H1 (cell line): ENCODE data around the gene NHSL2. TPM values are rescaled to one million over a fixed set of nuclear protein-coding genes. Genes with fewer than 3 reads are reported as not detected.

ENCODE experiments used
- CTCF ChIA-PET: fragments of 300-600 bp; sonication (Branson Sonifier 250); formaldehyde crosslinking; loops from one replicate; lab custom pipeline; 2021; ENCODE audit not compliant: partially characterized antibody; lab: Charles Lee
- POLR2A ChIA-PET: fragments of 300-600 bp; sonication (Branson Sonifier 250); formaldehyde crosslinking; loops from one replicate; lab custom pipeline; 2021; ENCODE audit warnings: inconsistent platforms; ENCODE audit not compliant: partially characterized antibody; lab: Charles Lee
- DNase-seq, 2 experiments: peaks; one replicate each; pipeline versions ENCODE4 v3.0.0 to v3.0.0-alpha.2; 2010 to 2022; ENCODE audit warnings: low spot score in 2 of 2, low read depth in 1 of 2, mixed read lengths in 1 of 2
- FAIRE-seq: peaks from 2 replicates; lab custom pipeline; 2011; peaks lifted over from hg19 to GRCh38; lab: Jason Lieb, UNC
- H2AFZ ChIP-seq: 2 replicates; pipeline ENCODE4 v1.8.1; 2012; ENCODE audit warnings: low read length, inconsistent platforms
- H2AK5ac ChIP-seq: 2 replicates; pipeline ENCODE4 v1.6.1; 2013; ENCODE audit warnings: low read depth, low read length
- H2BK120ac ChIP-seq: replicated peaks from 2 replicates; pipeline ENCODE3; 2013; ENCODE audit warnings: low read depth, low read length, inconsistent platforms
- H2BK12ac ChIP-seq: 2 replicates; pipeline ENCODE4 v1.6.1; 2013; ENCODE audit warnings: low read depth, low read length
- H2BK15ac ChIP-seq: 2 replicates; pipeline ENCODE4 v1.6.1; 2013; ENCODE audit warnings: low read length
- H2BK20ac ChIP-seq: 2 replicates; pipeline ENCODE4 v1.6.1; 2013; ENCODE audit warnings: low read length
- H2BK5ac ChIP-seq: 2 replicates; pipeline ENCODE4 v1.6.1; 2013; ENCODE audit warnings: low read depth, low read length
- H3K14ac ChIP-seq: 2 replicates; pipeline ENCODE4 v1.6.1; 2013; ENCODE audit warnings: inconsistent platforms; ENCODE audit not compliant: insufficient read length
- H3K18ac ChIP-seq: 2 replicates; pipeline ENCODE4 v1.6.1; 2013; ENCODE audit warnings: low read length; ENCODE audit errors: extremely low read depth
- H3K23ac ChIP-seq: 2 replicates; pipeline ENCODE4 v1.6.1; 2013; ENCODE audit warnings: inconsistent platforms; ENCODE audit not compliant: insufficient read length
- H3K23me2 ChIP-seq: 2 replicates; pipeline ENCODE4 v1.6.1; 2013; ENCODE audit warnings: low read depth, low read length
- H3K27ac ChIP-seq: 2 replicates; pipeline ENCODE4 v1.6.1; 2011; ENCODE audit warnings: low read depth, low read length, inconsistent platforms
- H3K27me3 ChIP-seq, 4 experiments: replicated peaks in 1 of 4; 1 replicate in 1 of 4; 2 replicates in 3 of 4; pipeline versions ENCODE4 v1.6.1 to v1.8.1; 2011 to 2013; ENCODE audit warnings: low read length in 3 of 4, mild to moderate bottlenecking in 3 of 4, inconsistent platforms in 2 of 4, mixed read lengths in 2 of 4, moderate library complexity in 1 of 4; ENCODE audit not compliant: control insufficient read depth in 3 of 4, insufficient read depth in 3 of 4; ENCODE audit errors: extremely low read depth in 1 of 4
- H3K36me3 ChIP-seq, 4 experiments: 2 replicates each; pipeline versions ENCODE4 v1.6.1 to v1.8.1; 2011 to 2013; ENCODE audit warnings: mild to moderate bottlenecking in 4 of 4, low read length in 3 of 4, moderate library complexity in 2 of 4, control low read depth in 1 of 4, inconsistent platforms in 1 of 4; ENCODE audit not compliant: insufficient read depth in 4 of 4, control insufficient read depth in 2 of 4
- H3K4ac ChIP-seq: replicated peaks from 2 replicates; pipeline ENCODE3; 2013; ENCODE audit warnings: low read length, low read depth, mixed read lengths, inconsistent platforms; ENCODE audit not compliant: insufficient read length
- H3K4me1 ChIP-seq, 4 experiments: replicated peaks in 1 of 4; 1 replicate in 1 of 4; 2 replicates in 3 of 4; pipeline versions ENCODE4 v1.6.1 to v1.8.1; 2011 to 2013; ENCODE audit warnings: low read length in 3 of 4, inconsistent platforms in 2 of 4, mixed read lengths in 1 of 4; ENCODE audit not compliant: insufficient read depth in 4 of 4, control insufficient read depth in 3 of 4
- H3K4me2 ChIP-seq, 2 experiments: 2 replicates each; pipeline versions ENCODE4 v1.6.1 to v1.8.1; 2011 to 2013; ENCODE audit warnings: low read depth in 2 of 2, low read length in 2 of 2, control low read depth in 1 of 2, inconsistent platforms in 1 of 2, mild to moderate bottlenecking in 1 of 2; ENCODE audit not compliant: insufficient read depth in 1 of 2
- H3K4me3 ChIP-seq, 4 experiments: fragments of 200-600, 300-600 bp in 1 of 4; sonication (generic), shearing (Covaris generic), sonication (Bioruptor Twin) in 1 of 4; 2 replicates each; pipeline versions ENCODE4 v1.5.1 to v1.8.1; 2011 to 2016; ENCODE audit warnings: low read length in 4 of 4, low read depth in 3 of 4, control low read depth in 2 of 4, inconsistent platforms in 2 of 4, mild to moderate bottlenecking in 2 of 4, mixed read lengths in 1 of 4, moderate library complexity in 1 of 4; ENCODE audit not compliant: insufficient read depth in 2 of 4; ENCODE audit errors: extremely low read depth in 1 of 4
- H3K56ac ChIP-seq: replicated peaks from 2 replicates; pipeline ENCODE3; 2013; ENCODE audit warnings: low read depth, mild to moderate bottlenecking, mixed read lengths, low read length, inconsistent platforms; ENCODE audit not compliant: insufficient read length
- H3K79me1 ChIP-seq: 2 replicates; pipeline ENCODE4 v1.6.1; 2013; ENCODE audit warnings: low read depth, low read length, control low read depth
- H3K79me2 ChIP-seq, 2 experiments: 2 replicates each; pipeline versions ENCODE4 v1.6.1 to v1.8.1; 2012 to 2013; ENCODE audit warnings: low read length in 2 of 2, mild to moderate bottlenecking in 2 of 2, inconsistent platforms in 1 of 2; ENCODE audit not compliant: insufficient read depth in 2 of 2, control insufficient read depth in 1 of 2
- H3K9ac ChIP-seq, 4 experiments: replicated peaks in 1 of 4; 1 replicate in 1 of 4; 2 replicates in 3 of 4; pipeline versions ENCODE4 v1.6.1 to v1.8.1; 2011 to 2013; ENCODE audit warnings: low read depth in 3 of 4, low read length in 3 of 4, control low read depth in 2 of 4, mild to moderate bottlenecking in 2 of 4, moderate library complexity in 2 of 4, inconsistent platforms in 1 of 4; ENCODE audit errors: extremely low read depth in 1 of 4
- H3K9me3 ChIP-seq, 2 experiments: 2 replicates each; pipeline versions ENCODE4 v1.6.1 to v1.8.1; 2012 to 2013; ENCODE audit warnings: mild to moderate bottlenecking in 2 of 2, moderate library complexity in 2 of 2, control low read depth in 1 of 2, inconsistent platforms in 1 of 2, low read depth in 1 of 2, low read length in 1 of 2, mixed read lengths in 1 of 2; ENCODE audit not compliant: insufficient read depth in 2 of 2
- H4K20me1 ChIP-seq, 2 experiments: replicated peaks in 1 of 2; 2 replicates each; pipeline versions ENCODE3 to v1.8.1; 2011 to 2013; ENCODE audit warnings: inconsistent platforms in 2 of 2, low read length in 2 of 2, mild to moderate bottlenecking in 1 of 2; ENCODE audit not compliant: insufficient read depth in 2 of 2, control insufficient read depth in 1 of 2
- H4K5ac ChIP-seq: 2 replicates; pipeline ENCODE4 v1.6.1; 2013; ENCODE audit warnings: low read length, low read depth, mixed read lengths, inconsistent platforms; ENCODE audit not compliant: insufficient read length
- H4K8ac ChIP-seq: 2 replicates; pipeline ENCODE4 v1.8.0; 2013; ENCODE audit warnings: mild to moderate bottlenecking, moderate library complexity, low read length, inconsistent platforms; ENCODE audit not compliant: insufficient read depth; ENCODE audit errors: extremely low read depth
- H4K91ac ChIP-seq: replicated peaks from 2 replicates; pipeline ENCODE3; 2013; ENCODE audit warnings: low read length, mixed read lengths, inconsistent platforms; ENCODE audit not compliant: insufficient read length
- ASH2L ChIP-seq: fragments of 200-600, 300-600 bp; sonication (generic); IDR thresholded peaks from one replicate; pipeline ENCODE4 v1.7.1; 2017; ENCODE audit warnings: low read length
- CHD2 ChIP-seq: IDR thresholded peaks from 2 replicates; pipeline ENCODE4 v1.6.1; 2012; ENCODE audit warnings: low read length, improper control_type of control experiment
- CTBP2 ChIP-seq: IDR thresholded peaks from 2 replicates; pipeline ENCODE4 v1.7.0; 2011; ENCODE audit warnings: borderline replicate concordance, mild to moderate bottlenecking, moderate library complexity, mixed read lengths, low read length; ENCODE audit not compliant: insufficient read depth, insufficient read length
- CTCF ChIP-seq, 3 experiments: IDR thresholded peaks; 1 replicate in 2 of 3; 2 replicates in 1 of 3; pipeline versions ENCODE4 v1.5.1 to v1.6.1; 2011; ENCODE audit warnings: low read length in 3 of 3, mild to moderate bottlenecking in 3 of 3, inconsistent platforms in 2 of 3, low read depth in 1 of 3, moderate library complexity in 1 of 3; ENCODE audit not compliant: insufficient read depth in 1 of 3; ENCODE audit errors: control extremely low read depth in 1 of 3
- HDAC2 ChIP-seq, 2 experiments: fragments of 300-600 bp in 1 of 2; sonication (generic) in 1 of 2; IDR thresholded peaks; 2 replicates each; pipeline ENCODE4 v1.6.1; 2011 to 2012; ENCODE audit warnings: low read depth in 2 of 2, low read length in 2 of 2, mild to moderate bottlenecking in 2 of 2, moderate library complexity in 2 of 2, borderline replicate concordance in 1 of 2, inconsistent platforms in 1 of 2
- PHF8 ChIP-seq: fragments of 200-600 bp; sonication (generic); conservative IDR thresholded peaks from 2 replicates; pipeline ENCODE4 v1.7.1; 2012; ENCODE audit warnings: low read depth, mild to moderate bottlenecking, inconsistent platforms, low read length, moderate library complexity
- RAD21 ChIP-seq, 2 experiments: IDR thresholded peaks in 1 of 2; conservative IDR thresholded peaks in 1 of 2; 2 replicates each; pipeline ENCODE4 v1.6.1; 2011; ENCODE audit warnings: low read depth in 2 of 2, low read length in 2 of 2, improper control_type of control experiment in 1 of 2, inconsistent platforms in 1 of 2, mild to moderate bottlenecking in 1 of 2, moderate library complexity in 1 of 2
- SIN3A ChIP-seq, 2 experiments: IDR thresholded peaks in 1 of 2; conservative IDR thresholded peaks in 1 of 2; 2 replicates each; pipeline ENCODE4 v1.6.1; 2011 to 2012; ENCODE audit warnings: low read length in 2 of 2, improper control_type of control experiment in 1 of 2, low read depth in 1 of 2, mild to moderate bottlenecking in 1 of 2
- USF2 ChIP-seq: IDR thresholded peaks from 2 replicates; pipeline ENCODE4 v1.6.1; 2011; ENCODE audit warnings: low read length, improper control_type of control experiment
- WGBS, 2 experiments: shearing (Covaris generic) in 1 of 2; methylation state at CpG; one replicate each; pipeline versions ENCODE4 v1.1.6 to v1.1.7; 2013 to 2015; ENCODE audit warnings: low lambda C conversion rate in 2 of 2, mixed read lengths in 2 of 2, inconsistent platforms in 1 of 2, low coverage in 1 of 2, missing lambda C conversion rate in 1 of 2; ENCODE audit not compliant: insufficient replicate concordance in 2 of 2, insufficient coverage in 1 of 2, insufficient read length in 1 of 2; ENCODE audit errors: extremely low coverage in 1 of 2, missing lambda C conversion rate in 1 of 2; 5-methylcytosine and 5-hydroxymethylcytosine counted together
- polyA plus RNA-seq, 7 experiments: library from polyadenylated mRNA; depleted of rRNA in 3 of 7; stranded (reverse) in 5 of 7; unstranded in 2 of 7; fragments of >200 nt in 5 of 7; fragments of 200-250 nt in 2 of 7; gene quantifications; 1 replicate in 5 of 7; 2 replicates in 1 of 7; 4 replicates in 1 of 7; pipeline versions ENCODE4 v1.2.1 to v1.2.3, GENCODE V29; 2011 to 2013; ENCODE audit warnings: missing spikeins in 2 of 7, mixed read lengths in 2 of 7
- total RNA-seq: library from RNA; stranded (reverse); fragmentation: NEBNext Ultra II Directional; extraction: Animal tissue kit (Norgen Biotek cat#: 25700); gene quantifications from 2 replicates; pipeline ENCODE4 v1.2.1, GENCODE V29; 2021

The NHSL2 gene
- total and polyA plus RNA-seq, 2 of the 8 experiments (the other 6 are each of a cell fraction or from before 2014, with no cell fraction given): 3.7 to 7.2 TPM

GRCh38 chrX:72107320-72107719 lies 196.7 kb downstream of the NHSL2 start:
- H3K4me3 ChIP-seq: no peak overlapping the region
- H2BK20ac ChIP-seq: no peak overlapping the region
- H4K5ac ChIP-seq: no peak overlapping the region
- H3K27ac ChIP-seq: no peak overlapping the region
- ChIA-PET POLR2A (no interaction called here), CTCF (interaction anchor here (0.6 kb wide), 1 partner anchor 121 kb away, joined by 3 read pairs; no protein-coding TSS in a partner anchor)
- TF ChIP-seq CTBP2 (no peak), SIN3A (conservative IDR thresholded peaks at IDR 0.05 in 1 of 2, IDR thresholded peaks at IDR 0.05 in 1 of 2; ENCODE audit: low read depth in 1 of 2, low read length in 2 of 2) (no peak), HDAC2 (IDR thresholded peaks at IDR 0.05; ENCODE audit: borderline replicate concordance in 1 of 2, low read depth in 2 of 2, low read length in 2 of 2) (no peak), CHD2 (no peak), RAD21 (IDR thresholded peaks at IDR 0.05 in 1 of 2, conservative IDR thresholded peaks at IDR 0.05 in 1 of 2; ENCODE audit: low read depth in 2 of 2, low read length in 2 of 2) (peak in 1 of 2 experiments; percentile 15; a peak in 1 of 4 replicates), USF2 (no peak), ASH2L (no peak), CTCF (IDR thresholded peaks at IDR 0.05; ENCODE audit: control extremely low read depth in 1 of 3, insufficient read depth in 1 of 3, low read depth in 1 of 3, low read length in 3 of 3) (peak in 1 of 3 experiments; percentile 11; a peak in 2 of 4 replicates), PHF8 (no peak)
- no peak overlapping the region for H2BK5ac ChIP-seq
- no peaks in the 10 kb centered on the region for H3K36me3 ChIP-seq
- no peak overlapping the region for H3K23ac ChIP-seq
- no peak overlapping the region for H2BK15ac ChIP-seq
- H3K79me2 ChIP-seq: no peaks in the 10 kb centered on the region
- 82% methylated on average over 6 of the region's 6 CpGs; no CpG with 5 or more reads in 1 of the 2 experiments for WGBS, 2 experiments
- no peak overlapping the region for H3K4ac ChIP-seq
- H2AK5ac ChIP-seq: no peak overlapping the region
- H2BK120ac ChIP-seq: no peak overlapping the region
- no peak overlapping the region for H3K9ac ChIP-seq
- no peak overlapping the region for H2AFZ ChIP-seq
- no peaks in the 10 kb centered on the region for H3K27me3 ChIP-seq
- no peak overlapping the region for H2BK12ac ChIP-seq
- DNase-seq: no peak
- H3K9me3 ChIP-seq: no peaks in the 10 kb centered on the region
- no peak overlapping the region for H3K56ac ChIP-seq
- H4K8ac ChIP-seq: no peak overlapping the region
- no peaks in the 10 kb centered on the region for H4K20me1 ChIP-seq
- H3K18ac ChIP-seq: no peak overlapping the region
- H3K79me1 ChIP-seq: no peaks in the 10 kb centered on the region
- no peak overlapping the region for H3K14ac ChIP-seq
- H3K4me1 ChIP-seq: peaks cover 0 to 7% (median 1%) of the 10 kb centered on the region in 4 experiments; a peak in 2 of 7 replicates
- no peak for FAIRE-seq
- no peaks in the 10 kb centered on the region for H3K23me2 ChIP-seq
- no peak overlapping the region for H3K4me2 ChIP-seq
- no peak overlapping the region for H4K91ac ChIP-seq
